Stimulated activated CD8-positive, alpha-beta memory T cell treated with anti-CD3 and anti-CD28 coated beads, Interleukin-7, amount 100 ng/mL, for 1 hour (primary cell): ENCODE measurements around the gene VPS8.

Experiments
- DNase-seq, 2 donors: peaks; one replicate each; pipeline ENCODE4 v3.0.0-alpha.2; 2020; ENCODE audit warnings: low read depth in 2 of 2

Gene VPS8, protein sequence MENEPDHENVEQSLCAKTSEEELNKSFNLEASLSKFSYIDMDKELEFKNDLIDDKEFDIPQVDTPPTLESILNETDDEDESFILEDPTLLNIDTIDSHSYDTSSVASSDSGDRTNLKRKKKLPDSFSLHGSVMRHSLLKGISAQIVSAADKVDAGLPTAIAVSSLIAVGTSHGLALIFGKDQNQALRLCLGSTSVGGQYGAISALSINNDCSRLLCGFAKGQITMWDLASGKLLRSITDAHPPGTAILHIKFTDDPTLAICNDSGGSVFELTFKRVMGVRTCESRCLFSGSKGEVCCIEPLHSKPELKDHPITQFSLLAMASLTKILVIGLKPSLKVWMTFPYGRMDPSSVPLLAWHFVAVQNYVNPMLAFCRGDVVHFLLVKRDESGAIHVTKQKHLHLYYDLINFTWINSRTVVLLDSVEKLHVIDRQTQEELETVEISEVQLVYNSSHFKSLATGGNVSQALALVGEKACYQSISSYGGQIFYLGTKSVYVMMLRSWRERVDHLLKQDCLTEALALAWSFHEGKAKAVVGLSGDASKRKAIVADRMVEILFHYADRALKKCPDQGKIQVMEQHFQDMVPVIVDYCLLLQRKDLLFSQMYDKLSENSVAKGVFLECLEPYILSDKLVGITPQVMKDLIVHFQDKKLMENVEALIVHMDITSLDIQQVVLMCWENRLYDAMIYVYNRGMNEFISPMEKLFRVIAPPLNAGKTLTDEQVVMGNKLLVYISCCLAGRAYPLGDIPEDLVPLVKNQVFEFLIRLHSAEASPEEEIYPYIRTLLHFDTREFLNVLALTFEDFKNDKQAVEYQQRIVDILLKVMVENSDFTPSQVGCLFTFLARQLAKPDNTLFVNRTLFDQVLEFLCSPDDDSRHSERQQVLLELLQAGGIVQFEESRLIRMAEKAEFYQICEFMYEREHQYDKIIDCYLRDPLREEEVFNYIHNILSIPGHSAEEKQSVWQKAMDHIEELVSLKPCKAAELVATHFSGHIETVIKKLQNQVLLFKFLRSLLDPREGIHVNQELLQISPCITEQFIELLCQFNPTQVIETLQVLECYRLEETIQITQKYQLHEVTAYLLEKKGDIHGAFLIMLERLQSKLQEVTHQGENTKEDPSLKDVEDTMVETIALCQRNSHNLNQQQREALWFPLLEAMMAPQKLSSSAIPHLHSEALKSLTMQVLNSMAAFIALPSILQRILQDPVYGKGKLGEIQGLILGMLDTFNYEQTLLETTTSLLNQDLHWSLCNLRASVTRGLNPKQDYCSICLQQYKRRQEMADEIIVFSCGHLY (N-terminal part only)

DNA sequence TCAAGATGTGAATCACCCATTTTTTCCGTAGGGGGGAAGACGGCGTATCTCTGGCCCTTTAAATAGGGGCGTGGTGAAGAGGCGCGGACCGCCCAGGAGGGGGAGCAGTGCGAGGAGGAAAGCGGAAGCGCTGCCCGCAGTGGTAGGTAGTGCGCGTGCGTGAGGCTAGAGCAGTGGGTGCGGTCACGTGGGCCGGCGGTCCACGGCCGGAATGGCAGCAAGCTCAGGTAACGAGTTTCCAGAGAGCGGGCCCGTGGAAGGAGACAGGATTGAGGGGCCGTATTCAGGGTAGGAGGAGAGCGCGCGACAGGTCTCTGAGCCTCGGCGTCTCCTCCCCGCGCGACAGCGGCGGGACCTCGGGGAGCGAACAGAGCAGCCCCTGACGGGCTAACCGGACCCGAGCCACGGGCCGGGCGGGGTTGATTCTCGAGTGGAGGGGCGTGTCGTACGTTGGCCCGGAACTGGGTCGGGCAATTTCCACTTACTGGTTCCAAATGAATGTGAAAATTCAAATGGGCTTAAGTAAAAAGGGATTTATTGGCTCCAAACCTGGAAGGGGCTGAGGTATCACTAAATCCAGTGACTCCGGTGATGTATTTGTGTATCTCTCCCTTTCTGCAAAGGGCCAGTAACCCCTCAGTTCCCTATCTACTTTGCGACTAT is at the start of gene VPS8:
Gene VPS8 (plus strand): TSS at position 168 of the 663 bp plus-strand sequence. CDS start 12,467 bp downstream, outside the sequence.
- DNase-seq = peak; percentile 92 to 93

DNA sequence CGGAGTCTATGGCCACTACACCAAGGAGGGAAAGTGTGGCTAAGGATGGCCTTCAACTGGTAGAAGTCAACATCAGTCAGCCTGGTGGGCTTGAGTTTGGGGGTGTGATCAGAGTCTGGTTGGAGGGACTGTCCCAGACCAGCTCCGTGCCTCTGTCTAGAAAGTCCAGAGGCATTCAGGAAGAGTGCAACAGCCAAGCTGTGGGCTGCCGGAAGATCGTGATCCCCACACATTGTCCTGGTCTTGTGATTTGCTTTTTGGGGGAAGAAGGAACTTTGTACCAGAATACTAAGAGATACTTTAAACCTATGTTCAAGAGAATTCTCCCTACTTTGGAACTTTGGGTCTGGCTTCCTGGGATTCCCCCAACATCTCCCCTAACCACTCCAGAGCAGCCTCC is 47.8 kb upstream of the VPS8 start:
- no peak for DNase-seq

DNA sequence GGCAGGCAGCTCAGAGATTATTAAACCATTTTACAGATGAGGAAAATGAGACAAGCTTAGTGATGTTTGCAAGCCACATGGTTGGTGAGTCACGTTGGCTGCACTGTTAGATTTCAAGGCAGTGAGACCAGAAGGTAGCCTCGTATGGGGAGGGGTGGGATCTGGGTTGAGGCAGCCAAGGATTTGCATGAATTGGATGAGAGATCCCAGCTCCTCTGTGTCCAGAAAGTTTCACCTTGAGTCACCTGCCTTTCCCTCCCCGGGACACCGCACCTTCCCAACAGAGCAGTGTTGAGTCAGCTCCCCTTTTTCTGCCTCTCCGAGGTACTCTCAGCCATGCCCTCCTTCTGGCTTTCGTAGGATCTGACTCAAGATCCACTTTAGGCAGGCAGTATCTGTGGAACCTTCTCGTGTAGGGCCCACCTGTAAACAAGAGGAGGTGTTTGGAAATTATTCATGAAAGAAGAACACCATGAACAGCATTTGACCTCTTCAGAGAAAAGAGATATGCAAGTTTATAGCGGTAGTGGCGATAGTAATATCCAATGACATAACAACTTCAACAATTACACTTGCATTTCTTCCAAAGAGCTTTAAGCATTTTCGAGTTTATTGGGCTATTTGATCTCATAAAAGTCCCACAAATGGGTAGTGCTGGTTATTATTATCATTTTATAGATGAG is 46.8 kb upstream of the VPS8 start:
- no peak for DNase-seq

DNA sequence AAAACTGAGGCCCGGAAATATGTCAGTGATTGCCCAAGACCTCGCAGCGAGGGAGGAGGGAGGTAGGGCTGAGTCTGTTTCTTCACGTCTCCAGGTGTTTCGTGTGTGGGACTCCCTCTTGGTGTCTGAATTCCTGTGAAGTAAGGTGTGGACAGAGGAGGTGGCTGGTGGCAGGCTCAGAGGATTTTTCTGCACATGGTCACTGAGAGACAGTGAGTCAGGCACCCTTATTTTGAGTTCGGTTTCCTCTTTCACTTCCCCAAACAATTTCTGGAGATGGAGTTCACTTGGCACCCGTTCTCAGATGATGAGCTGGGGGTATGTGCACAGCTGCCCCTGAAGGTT is 46.3 kb upstream of the VPS8 start:
- no peak for DNase-seq

DNA sequence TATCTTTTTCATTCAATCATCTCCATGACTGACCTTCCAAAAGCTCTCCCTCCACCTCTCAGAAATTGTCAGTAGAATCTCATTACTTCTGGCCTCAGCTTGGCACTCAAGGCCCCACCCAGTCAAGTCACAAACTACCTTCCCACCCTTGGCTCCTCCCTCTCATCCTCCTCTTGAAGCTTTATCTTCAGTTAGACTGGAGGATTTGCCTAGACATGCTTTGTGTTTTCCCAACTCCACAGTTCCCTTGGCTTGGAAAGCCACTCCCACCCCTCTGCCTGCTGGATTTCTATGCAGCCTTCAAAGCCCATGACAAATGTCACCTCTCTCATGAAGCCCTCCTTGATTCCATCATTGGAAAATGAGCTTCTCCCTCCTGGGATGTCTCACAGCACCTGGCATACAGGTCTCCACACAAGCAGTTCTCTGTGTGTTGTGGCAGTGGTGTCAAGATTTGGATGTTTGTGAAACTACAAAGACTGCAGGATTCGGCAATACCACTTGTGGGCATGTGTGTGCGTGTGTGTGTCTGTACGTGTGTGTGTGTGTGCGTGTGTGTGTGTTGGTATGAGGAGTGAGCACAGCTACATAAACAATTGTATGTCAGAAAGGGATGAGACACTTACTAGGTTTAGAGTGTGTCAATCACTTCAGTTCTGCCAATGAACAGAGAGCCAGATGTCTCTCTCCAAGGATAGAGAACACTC is 45.3 kb upstream of the VPS8 start:
- DNase-seq = no peak

DNA sequence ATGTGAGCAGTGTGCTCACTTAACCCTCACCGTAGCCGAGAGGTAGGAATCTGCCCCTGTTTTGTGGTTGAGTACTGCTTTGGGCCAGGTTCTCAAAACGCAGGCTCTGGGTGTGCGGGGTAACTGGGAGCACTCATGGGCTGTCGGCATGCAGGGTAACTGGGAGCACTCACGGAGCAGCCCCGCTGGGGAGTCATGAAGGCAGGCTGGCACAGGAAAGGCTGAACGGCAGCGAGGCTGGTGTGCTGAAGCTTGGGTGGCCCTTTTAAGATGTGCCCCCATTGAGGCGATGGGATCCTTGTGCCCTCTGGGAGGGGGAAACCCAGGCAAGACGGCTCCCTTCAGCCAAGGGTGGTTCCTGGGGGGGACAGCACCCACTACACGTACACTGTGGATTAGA is 44.6 kb upstream of the VPS8 start:
- no peak for DNase-seq

DNA sequence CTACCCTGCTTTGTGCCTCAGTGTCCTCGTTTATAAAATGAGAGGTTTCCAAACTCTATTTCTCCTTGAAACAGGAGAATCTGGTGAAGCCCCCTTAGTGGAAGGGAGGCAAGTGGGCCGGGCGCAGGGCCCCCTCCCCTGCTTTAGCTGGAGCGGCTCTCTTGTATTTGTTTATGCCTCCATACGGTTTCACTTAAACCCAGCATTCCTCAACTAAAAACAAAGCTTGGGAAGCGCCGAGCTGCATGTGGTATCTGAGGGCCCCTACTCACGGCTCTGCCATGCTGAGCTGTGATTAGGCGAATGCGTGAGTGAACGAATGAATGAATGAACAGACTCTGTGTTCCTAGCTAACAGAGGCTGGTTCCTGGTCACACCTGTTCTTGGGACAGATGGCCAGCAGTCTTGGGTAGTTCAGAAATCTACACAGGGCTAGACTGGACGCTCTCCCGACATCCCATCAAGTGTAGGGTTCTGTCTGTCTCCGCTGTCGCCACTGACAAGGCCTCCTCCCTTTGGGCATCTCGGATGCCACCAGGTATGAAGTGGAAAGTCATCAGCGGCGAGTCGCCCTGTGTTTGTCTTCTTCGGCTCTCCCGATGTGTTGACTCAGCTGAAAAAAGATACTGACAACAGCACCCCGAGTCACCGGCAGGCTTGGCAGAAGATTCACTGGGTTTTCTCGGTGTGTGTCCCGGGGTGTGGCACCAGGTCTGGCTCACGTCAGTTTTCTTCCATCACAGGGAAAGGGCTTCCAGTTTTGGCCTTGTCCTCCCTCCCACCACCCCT is 42.4 kb upstream of the VPS8 start:
- no peak for DNase-seq

DNA sequence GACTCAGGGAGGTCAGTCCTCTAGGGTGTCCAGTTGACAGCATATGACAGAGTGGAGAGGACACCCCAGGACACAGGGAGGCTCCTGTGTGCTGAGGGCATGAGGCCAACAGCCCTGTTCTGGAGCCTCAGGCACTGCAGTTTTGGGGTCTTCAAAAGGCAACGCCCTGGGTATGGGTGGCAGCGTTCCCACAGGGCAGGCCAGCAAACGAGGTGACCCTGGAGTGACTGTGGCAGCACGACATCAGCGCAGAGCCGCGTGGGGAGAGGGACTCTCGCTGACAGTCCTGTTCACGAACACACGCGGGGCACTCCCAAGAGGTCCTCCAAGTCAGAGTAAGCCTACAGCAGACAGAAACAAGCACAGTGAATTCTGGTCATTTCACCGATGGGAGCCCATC is 41.4 kb upstream of the VPS8 start:
- DNase-seq = no peak

DNA sequence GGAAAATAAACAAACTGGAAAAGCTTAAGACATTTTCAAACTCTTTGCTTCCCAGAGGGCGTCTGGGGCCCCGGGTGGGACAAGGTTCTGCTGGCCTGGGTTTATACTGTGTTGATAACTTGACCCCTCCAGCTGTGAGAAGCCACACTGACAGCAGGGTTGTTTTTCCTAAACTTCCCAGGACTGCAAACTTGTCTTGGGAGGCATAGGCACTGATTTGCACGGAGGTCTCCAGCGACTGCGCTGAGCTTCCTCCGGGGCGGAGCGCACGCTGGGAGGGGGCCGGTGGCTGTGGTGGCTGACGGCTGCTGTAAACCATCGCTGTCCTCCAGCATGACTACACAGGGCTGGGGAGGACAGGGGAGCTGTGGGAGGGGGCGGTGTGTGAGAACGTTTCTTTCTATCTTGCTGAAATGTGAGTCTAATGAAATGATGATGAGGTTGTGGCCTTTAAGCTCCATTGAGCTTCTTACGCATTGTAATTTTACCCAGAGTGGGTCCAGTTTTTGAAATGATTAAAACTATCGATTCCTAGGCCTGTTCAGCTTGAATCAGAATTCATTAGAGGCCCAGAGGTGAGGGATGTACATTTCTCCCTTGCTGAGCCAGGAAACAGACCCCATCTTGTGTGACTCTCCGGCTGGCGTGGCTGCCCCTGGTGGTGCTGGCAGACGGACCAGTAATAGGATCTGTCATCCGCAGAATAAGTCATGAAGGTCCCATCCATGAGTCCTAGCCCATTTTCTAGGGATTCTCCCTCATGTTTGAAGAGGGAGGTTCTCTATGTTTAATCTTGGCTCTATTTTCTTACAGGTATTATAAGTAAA is 40.5 kb upstream of the VPS8 start:
- DNase-seq = no peak

DNA sequence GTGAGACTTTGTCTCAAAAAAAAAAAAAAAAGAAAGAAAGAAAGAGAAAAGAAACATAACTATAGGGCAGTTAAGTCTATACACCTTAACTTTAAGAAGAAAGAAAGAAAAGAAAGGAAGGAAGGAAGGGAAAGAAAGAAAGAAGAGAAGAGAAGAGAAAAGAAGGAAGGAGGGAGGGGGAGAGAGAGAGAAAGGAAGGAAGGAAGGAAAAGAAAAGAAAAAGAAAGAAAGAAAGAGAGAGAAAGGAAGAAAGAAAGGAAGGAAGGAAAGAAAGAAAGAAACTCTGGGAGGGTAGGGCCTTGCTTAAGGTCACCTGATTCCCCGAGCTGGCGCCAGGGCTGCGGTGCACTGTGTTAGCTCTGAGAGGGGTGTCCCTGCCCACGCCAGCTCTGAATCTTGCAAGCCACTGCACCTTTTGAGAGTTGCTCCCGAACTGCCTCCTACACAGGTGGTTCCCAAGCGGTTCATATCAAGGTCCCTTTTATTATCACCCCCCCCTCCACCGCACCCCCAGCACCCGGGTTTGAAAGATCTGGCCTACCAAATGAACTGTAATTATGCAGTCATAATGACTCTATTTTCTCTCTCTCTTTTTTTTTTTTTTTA is 39.2 kb upstream of the VPS8 start:
- no peak for DNase-seq

DNA sequence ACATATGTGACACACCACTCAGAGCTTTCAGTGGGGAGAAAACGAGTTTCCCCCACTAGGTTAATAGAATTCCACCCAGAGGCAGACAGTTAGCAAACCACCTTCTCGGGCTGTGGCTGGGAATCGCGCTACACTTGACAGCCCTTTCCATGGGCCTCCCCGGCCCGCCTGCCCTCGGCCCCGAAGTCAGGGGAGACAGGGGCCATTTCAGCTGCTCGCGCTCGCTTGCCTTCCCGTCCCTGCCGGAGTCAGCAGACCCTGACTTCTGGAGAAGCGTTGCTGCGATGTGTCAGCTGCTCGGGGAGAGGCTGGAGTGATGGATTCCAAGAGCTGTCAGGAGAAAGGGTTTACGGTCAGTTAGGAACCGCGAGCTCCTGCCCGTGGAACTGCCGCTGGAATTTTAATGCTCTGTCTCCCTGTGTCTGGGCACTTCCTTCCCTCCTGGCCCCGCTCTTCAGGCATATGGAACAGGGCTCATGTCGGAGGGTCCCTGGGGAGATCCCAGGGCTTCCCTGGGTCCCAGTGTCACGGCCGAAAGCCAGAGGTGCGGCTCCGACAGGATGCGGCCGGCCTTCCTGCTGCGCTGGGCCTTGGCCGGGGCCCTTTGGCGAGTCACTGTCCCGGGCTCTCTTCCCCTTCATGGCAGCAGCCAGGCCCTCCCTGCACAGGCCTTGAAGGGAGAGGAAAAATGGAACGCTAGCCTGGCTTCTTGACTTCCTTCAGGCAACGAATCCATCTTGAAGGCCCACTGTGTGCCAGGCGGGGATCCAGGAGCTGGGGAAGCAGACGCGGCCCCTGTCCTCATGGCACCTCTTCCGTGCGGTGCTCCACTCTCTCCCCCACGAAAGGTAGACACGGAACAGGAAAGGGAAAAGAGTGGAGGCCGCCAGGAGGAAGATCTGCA is 38.4 kb upstream of the VPS8 start:
- DNase-seq = no peak

DNA sequence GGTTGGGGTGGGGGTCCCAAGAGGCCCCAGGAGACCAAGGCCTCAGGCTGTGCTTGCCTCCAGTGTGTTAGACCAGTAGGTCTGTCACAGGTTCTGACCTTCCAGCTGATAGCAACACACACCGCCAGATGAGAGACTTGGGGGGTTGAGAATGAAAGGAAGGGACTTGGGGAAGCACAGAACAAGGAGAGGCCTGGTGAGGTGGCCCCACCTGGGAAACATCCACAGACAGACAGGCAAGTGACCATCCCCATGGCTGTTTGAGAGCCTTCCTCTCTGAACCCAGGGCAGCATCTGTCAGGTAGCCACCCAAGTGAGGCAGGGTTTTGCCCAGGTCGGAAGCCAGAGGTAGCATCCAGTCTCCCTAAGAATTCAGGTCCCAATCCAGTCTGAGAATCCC is 35.0 kb upstream of the VPS8 start:
- no peak for DNase-seq

DNA sequence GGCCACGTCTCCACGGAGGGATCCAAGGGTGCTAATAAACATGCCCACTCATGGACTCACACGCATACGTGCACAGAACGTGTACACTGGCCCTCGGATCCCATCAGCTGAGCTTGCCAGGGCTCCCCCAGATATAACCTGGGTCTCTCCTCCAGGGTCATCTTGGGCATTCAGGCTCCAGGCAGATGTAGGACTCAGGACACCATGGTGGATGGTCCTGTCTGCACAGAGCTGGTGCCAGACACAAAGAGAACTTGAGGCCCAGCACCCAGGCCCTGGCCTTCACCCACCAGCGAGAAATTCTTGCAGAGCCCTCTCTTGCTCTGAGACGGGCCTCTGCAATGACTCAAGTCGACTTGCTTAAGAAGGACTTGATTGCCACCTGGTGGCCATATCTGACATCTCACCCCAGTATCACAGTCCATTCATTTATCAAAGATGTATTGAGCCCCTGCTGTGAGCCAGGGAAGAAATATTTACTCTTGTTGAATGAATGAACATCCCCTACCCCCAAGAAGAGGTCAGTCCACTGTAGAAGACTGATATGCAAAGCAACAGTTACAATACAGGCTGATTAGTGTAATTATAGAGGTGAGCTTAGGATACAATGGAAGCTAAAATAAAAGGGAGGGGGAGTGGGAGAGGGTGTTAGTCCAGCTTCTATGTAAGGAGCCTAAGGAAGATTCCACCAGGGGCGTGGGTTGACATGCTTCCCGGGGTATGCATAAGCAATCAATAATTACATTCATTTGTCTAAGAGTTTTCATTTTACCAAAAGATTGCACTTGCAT is 34.2 kb upstream of the VPS8 start:
- peak; percentile 49 to 61 for DNase-seq

DNA sequence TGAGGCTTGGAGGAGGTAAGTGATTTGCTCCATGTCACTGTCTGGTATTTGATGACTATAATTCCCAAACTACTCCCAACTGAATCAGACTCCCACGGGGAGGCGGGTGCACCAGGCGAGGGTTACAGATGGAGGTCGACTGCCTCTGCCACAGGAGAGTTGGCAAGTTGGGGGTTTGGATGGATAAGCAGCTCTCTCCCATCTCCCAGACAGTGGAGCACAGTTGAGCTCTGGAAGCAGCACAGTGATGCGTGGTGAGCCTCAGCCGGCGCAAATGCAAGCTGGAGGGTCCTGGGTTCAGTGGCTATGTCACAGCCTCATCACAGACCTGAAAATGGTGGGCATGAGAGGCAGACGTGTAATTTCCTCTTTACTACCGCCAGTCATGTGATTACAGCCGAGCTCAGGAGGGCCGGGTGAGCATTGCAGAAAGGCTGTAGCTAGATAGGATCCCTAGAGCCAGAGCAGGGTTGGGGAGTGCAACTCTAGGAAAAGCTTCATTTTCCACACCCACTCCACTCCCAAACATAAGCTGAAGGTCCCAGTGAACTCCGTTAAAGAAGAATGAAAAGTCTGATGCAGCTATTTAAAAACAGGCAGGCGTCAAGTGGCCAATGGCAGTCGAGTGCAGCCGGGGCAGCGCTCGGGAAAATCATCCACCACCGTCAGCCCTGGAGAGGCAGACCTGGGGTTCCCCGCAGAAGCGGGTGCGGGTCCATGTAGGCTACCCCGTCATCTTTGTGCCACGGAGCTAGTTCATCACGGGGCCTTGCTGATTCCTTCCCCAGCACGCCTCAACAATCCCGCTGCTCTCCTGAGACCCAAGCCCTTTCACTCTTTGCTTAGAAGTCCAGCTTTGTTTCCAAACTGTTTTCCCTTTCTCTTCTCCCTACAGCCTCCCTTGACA is 33.3 kb upstream of the VPS8 start:
- DNase-seq = no peak

DNA sequence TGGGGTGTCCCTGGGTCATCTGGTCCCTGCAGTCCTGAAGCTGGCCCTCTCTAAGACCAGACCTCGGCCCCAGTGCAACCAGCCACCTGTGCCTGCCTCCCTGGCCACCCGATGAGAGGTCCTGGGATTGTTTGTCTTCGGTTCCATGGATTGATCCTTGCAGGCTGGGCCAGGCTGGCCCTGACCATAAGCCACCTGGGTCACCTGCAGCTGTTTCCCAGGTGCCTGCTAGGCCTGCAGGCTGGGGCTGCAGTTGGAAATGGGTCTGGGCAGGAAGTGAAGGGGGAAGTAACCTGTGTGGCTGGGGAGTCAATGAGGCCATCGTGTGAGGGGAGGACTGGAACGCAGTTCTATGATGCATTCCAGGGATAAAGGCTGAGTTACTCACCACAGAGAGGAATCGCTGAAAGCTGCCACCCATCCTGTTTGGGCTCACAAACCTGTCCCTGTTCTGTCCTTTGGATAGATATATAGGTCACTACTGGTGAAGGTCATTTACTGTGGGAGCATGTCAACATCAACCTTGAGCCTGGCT is 30.9 kb upstream of the VPS8 start:
- no peak for DNase-seq
